ENCODE results near the gene PREX1.

- TF ChIP-seq CTCF (IDR thresholded peaks at IDR 0.05 in 8 of 11, conservative IDR thresholded peaks at IDR 0.05 in 3 of 11) (no peak), POLR2AphosphoS5 (IDR thresholded peaks at IDR 0.05) (peak; percentile 4 to 53 (median 32))
Observed at GRCh38 chr20:48642105-48642880, 185.5 kb downstream of the PREX1 start.

All from spleen (tissue), 7 donors.